ENCODE measurements around the gene IP6K3.

IP6K3 gene

GRCh38 chr6:33758815-33759216 is 12.1 kb upstream of the IP6K3 start:
- no peak for DNase-seq

GRCh38 chr6:33757906-33758305 is 11.2 kb upstream of the IP6K3 start:
- no peak for DNase-seq

GRCh38 chr6:33757113-33757512 is 10.4 kb upstream of the IP6K3 start:
- no peak for DNase-seq

GRCh38 chr6:33756211-33756954 is 9.7 kb upstream of the IP6K3 start:
- no peak for DNase-seq

GRCh38 chr6:33755070-33755869 is 8.6 kb upstream of the IP6K3 start:
- DNase-seq, result peak; percentile 72

GRCh38 chr6:33754222-33754621 is 7.5 kb upstream of the IP6K3 start:
- no peak for DNase-seq

GRCh38 chr6:33752646-33753015 is 5.9 kb upstream of the IP6K3 start:
- no peak for DNase-seq

- DNase-seq, result no peak
These were observed 5.3 kb upstream of the IP6K3 start for GRCh38 chr6:33751771-33752645.

- no peak for DNase-seq
These were observed 3.7 kb upstream of the IP6K3 start for GRCh38 chr6:33750244-33750991.

GRCh38 chr6:33749401-33749800 is 2.7 kb upstream of the IP6K3 start:
- DNase-seq, result no peak

- no peak for DNase-seq
These were observed 2.1 kb upstream of the IP6K3 start for GRCh38 chr6:33748841-33749240.

GRCh38 chr6:33747823-33748222 is 1.1 kb upstream of the IP6K3 start:
- no peak for DNase-seq

- no peak for DNase-seq
These were observed 587 bp downstream of the IP6K3 start for GRCh38 chr6:33746036-33746600.

GRCh38 chr6:33745548-33745947 is 1.2 kb downstream of the IP6K3 start:
- DNase-seq, result no peak

- peak; percentile 50 for DNase-seq
These were observed 1.7 kb downstream of the IP6K3 start for GRCh38 chr6:33744895-33745546.

- DNase-seq, result peak; percentile 77
These were observed 2.5 kb downstream of the IP6K3 start for GRCh38 chr6:33744001-33744848.

- DNase-seq, result no peak
These were observed 3.9 kb downstream of the IP6K3 start for GRCh38 chr6:33742837-33743236.

GRCh38 chr6:33742092-33742491 is 4.6 kb downstream of the IP6K3 start:
- no peak for DNase-seq

- no peak for DNase-seq
These were observed 5.9 kb downstream of the IP6K3 start for GRCh38 chr6:33740794-33741193.

GRCh38 chr6:33740204-33740608 is 6.5 kb downstream of the IP6K3 start:
- DNase-seq, result no peak

- no peak for DNase-seq
These were observed 7.1 kb downstream of the IP6K3 start for GRCh38 chr6:33739571-33739970.

Measured in NCI-H2107 (cell line).